IPS-NIHi11 (cell line): ENCODE measurements around the gene ACACA.

Experiments
- DNase-seq: peaks from one replicate; pipeline ENCODE4 v3.0.0; 2012; ENCODE audit warnings: mixed read lengths, low spot score

The ACACA gene

GRCh38 chr17:37067555-37068111 is 339.0 kb downstream of the ACACA start:
- no peak for DNase-seq

GRCh38 chr17:37066322-37067255 is 340.0 kb downstream of the ACACA start:
- no peak for DNase-seq

- DNase-seq: no peak
Observed at GRCh38 chr17:37065486-37066321, 340.9 kb downstream of the ACACA start.

GRCh38 chr17:37064956-37065355 is 341.7 kb downstream of the ACACA start:
- DNase-seq: no peak

- DNase-seq: no peak
Observed at GRCh38 chr17:37064206-37064605, 342.4 kb downstream of the ACACA start.

GRCh38 chr17:37062021-37062420 is 344.6 kb downstream of the ACACA start:
- DNase-seq: no peak

GRCh38 chr17:37060928-37061327 is 345.7 kb downstream of the ACACA start:
- no peak for DNase-seq

GRCh38 chr17:37060094-37060493 is 346.5 kb downstream of the ACACA start:
- no peak for DNase-seq

- DNase-seq: no peak
Observed at GRCh38 chr17:37059493-37059892, 347.1 kb downstream of the ACACA start.

GRCh38 chr17:37056622-37057021 is 350.0 kb downstream of the ACACA start:
- DNase-seq: no peak

GRCh38 chr17:37054894-37055293 is 351.7 kb downstream of the ACACA start:
- DNase-seq: no peak

GRCh38 chr17:37052450-37052849 is 354.2 kb downstream of the ACACA start:
- no peak for DNase-seq

GRCh38 chr17:37051833-37052232 is 354.8 kb downstream of the ACACA start:
- DNase-seq: no peak

GRCh38 chr17:37051381-37051780 is 355.3 kb downstream of the ACACA start:
- no peak for DNase-seq

- DNase-seq: no peak
Observed at GRCh38 chr17:37050920-37051319, 355.7 kb downstream of the ACACA start.

GRCh38 chr17:37048811-37049210 is 357.8 kb downstream of the ACACA start:
- no peak for DNase-seq

- DNase-seq: peak; percentile 83
Observed at GRCh38 chr17:37047631-37048104, 359.0 kb downstream of the ACACA start.

GRCh38 chr17:37045351-37045922 is 361.2 kb downstream of the ACACA start:
- no peak for DNase-seq

- no peak for DNase-seq
Observed at GRCh38 chr17:37043201-37043600, 363.4 kb downstream of the ACACA start.

GRCh38 chr17:37041932-37042331 is 364.7 kb downstream of the ACACA start:
- no peak for DNase-seq

- no peak for DNase-seq
Observed at GRCh38 chr17:37039269-37039668, 367.4 kb downstream of the ACACA start.

GRCh38 chr17:37037590-37038155 is 369.0 kb downstream of the ACACA start:
- DNase-seq: no peak
